Lower lobe of right lung (tissue), 2 donors: ENCODE measurements around the gene SEPTIN1. TPM values are rescaled to one million over a fixed set of nuclear protein-coding genes. Genes with fewer than 3 reads are reported as not detected.

Experiments used
- ATAC-seq, 2 donors: fragments of 200-7000 bp; cut with Tn5 transposase; one replicate each; pipeline ENCODE4 v1.9.1; 2020 to 2022; ENCODE audit warnings: mild to moderate bottlenecking in 2 of 2, moderate library complexity in 2 of 2
- DNase-seq: peaks from one replicate; pipeline ENCODE4 v3.0.0-alpha.2; 2020
- H3K27ac ChIP-seq: fragments of 200-600 bp; one replicate; pipeline ENCODE4 v1.8.0; 2022
- H3K27me3 ChIP-seq: fragments of 200-600 bp; one replicate; pipeline ENCODE4 v1.8.0; 2022; ENCODE audit warnings: low read depth
- H3K36me3 ChIP-seq: fragments of 200-600 bp; one replicate; pipeline ENCODE4 v1.8.0; 2022; ENCODE audit warnings: mild to moderate bottlenecking
- H3K4me1 ChIP-seq: fragments of 200-600 bp; one replicate; pipeline ENCODE4 v1.8.0; 2022
- H3K4me3 ChIP-seq: fragments of 200-600 bp; one replicate; pipeline ENCODE4 v1.8.0; 2022; ENCODE audit warnings: mild to moderate bottlenecking
- H3K9me3 ChIP-seq: fragments of 200-600 bp; one replicate; pipeline ENCODE4 v1.8.0; 2022
- CTCF ChIP-seq: fragments of 200-600 bp; IDR thresholded peaks from one replicate; pipeline ENCODE4 v1.8.0; 2022; ENCODE audit warnings: antibody characterized with exemption, mild to moderate bottlenecking
- intact Hi-C: fragments of 100-400 bp; cut with DNase I; formaldehyde crosslinking; loops from one replicate; pipeline ENCODE4 v1.11.0; 2022
- total RNA-seq: library from RNA; stranded (reverse); fragmentation: NEBNext Ultra II Directional; extraction: Animal tissue kit (Norgen Biotek cat#: 25700); gene quantifications from one replicate; pipeline ENCODE4 v1.2.1, GENCODE V29; 2021
- donor health status: DM: no; HTN: yes; CAD: no; lungs with severe emphysema.

The SEPTIN1 gene
- total RNA-seq, 1 donor from 2014 or later, result 6.0 TPM

- Histone ChIP-seq H3K4me3 (no peak overlapping the region), H3K27me3 (no peaks in the 10 kb centered on the region), H3K4me1 (peaks cover 15% of the 10 kb centered on the region), H3K27ac (no peak overlapping the region), H3K9me3 (no peaks in the 10 kb centered on the region), H3K36me3 (peaks cover 64% of the 10 kb centered on the region)
- intact Hi-C loops, result no loop called here
- no peak for TF ChIP-seq CTCF
- DNase-seq (no peak), ATAC-seq (no peak)
Measured at GRCh38 chr16:30358990-30359870, 23.1 kb downstream of the SEPTIN1 start.

GRCh38 chr16:30358577-30358936, 23.8 kb downstream of the SEPTIN1 start:
- H3K27ac ChIP-seq, result no peak overlapping the region
- peaks cover 22% of the 10 kb centered on the region for H3K4me1 ChIP-seq
- TF ChIP-seq CTCF, result no peak
- DNase-seq (no peak), ATAC-seq (no peak)
- H3K27me3 ChIP-seq, result no peaks in the 10 kb centered on the region
- no peaks in the 10 kb centered on the region for H3K9me3 ChIP-seq
- no peak overlapping the region for H3K4me3 ChIP-seq
- intact Hi-C loops, result no loop called here
- H3K36me3 ChIP-seq, result peaks cover 60% of the 10 kb centered on the region

- Histone ChIP-seq H3K27me3 (no peaks in the 10 kb centered on the region), H3K9me3 (no peaks in the 10 kb centered on the region), H3K4me1 (peaks cover 28% of the 10 kb centered on the region), H3K4me3 (no peak overlapping the region), H3K36me3 (peaks cover 61% of the 10 kb centered on the region), H3K27ac (no peak overlapping the region)
- no peak for TF ChIP-seq CTCF
- intact Hi-C loops, result no loop called here
- ATAC-seq, result no peak
- no peak for DNase-seq
Measured at GRCh38 chr16:30357715-30358576, 24.4 kb downstream of the SEPTIN1 start.

- Histone ChIP-seq H3K36me3 (peaks cover 61% of the 10 kb centered on the region), H3K27ac (no peak overlapping the region)
Measured at GRCh38 chr16:30357085-30357714, 25.2 kb downstream of the SEPTIN1 start.

More at GRCh38 chr16:30357085-30357714, 25.2 kb downstream of the SEPTIN1 start:
- ATAC-seq (no peak), DNase-seq (no peak)
- Histone ChIP-seq H3K4me1 (peaks cover 35% of the 10 kb centered on the region), H3K9me3 (no peaks in the 10 kb centered on the region), H3K4me3 (no peak overlapping the region), H3K27me3 (no peaks in the 10 kb centered on the region)
- TF ChIP-seq CTCF, result no peak
- intact Hi-C loops, result no loop called here
